Effector memory CD8-positive, alpha-beta T cell (primary cell): ENCODE data around the gene PRG3.
"Not testable (repeated sequence)": the region's sequence is repeated elsewhere in the genome, so short reads cannot be mapped to it uniquely, and the experiment has no call there.

ENCODE experiments used
- ATAC-seq: fragments of 150-1000 bp; cut with Tn5 transposase; replicated peaks from 2 replicates; pipeline ENCODE4 v1.10.0; 2021; ENCODE audit warnings: mild to moderate bottlenecking, moderate library complexity
- DNase-seq, 3 experiments: peaks; one replicate each; pipeline ENCODE4 v3.0.0; 2021
- H3K27ac Mint-ChIP-seq, 2 donors: one replicate each; pipeline ENCODE4 v1.8.0; 2022; ENCODE audit warnings: mild to moderate bottlenecking in 2 of 2, mixed read lengths in 2 of 2, moderate library complexity in 2 of 2
- H3K27me3 Mint-ChIP-seq, 2 donors: one replicate each; pipeline ENCODE4 v1.8.0; 2022; ENCODE audit warnings: mixed read lengths in 2 of 2
- H3K36me3 Mint-ChIP-seq: one replicate; pipeline ENCODE4 v1.8.0; 2022; ENCODE audit warnings: mild to moderate bottlenecking, moderate library complexity, mixed read lengths; ENCODE audit not compliant: insufficient read depth
- H3K4me1 Mint-ChIP-seq, 2 donors: one replicate each; pipeline ENCODE4 v1.8.0; 2022; ENCODE audit warnings: low read depth in 2 of 2, mixed read lengths in 2 of 2
- H3K4me3 Mint-ChIP-seq, 2 donors: one replicate each; pipeline ENCODE4 v1.8.0; 2022; ENCODE audit warnings: mild to moderate bottlenecking in 2 of 2, mixed read lengths in 2 of 2, moderate library complexity in 2 of 2
- H3K9me3 Mint-ChIP-seq, 2 donors: one replicate each; pipeline ENCODE4 v1.8.0; 2022; ENCODE audit warnings: mixed read lengths in 2 of 2

PRG3 gene

GRCh38 chr11:57405271-57405860, 24.4 kb upstream of the PRG3 start:
- Mint-ChIP-seq H3K4me3 (no peak overlapping the region), H3K27ac (peak overlapping the region in 1 of 2 donors; percentile 79), H3K4me1 (peaks cover 0 to 8% of the 10 kb centered on the region in 2 donors), H3K9me3 (no peaks in the 10 kb centered on the region), H3K27me3 (no peaks in the 10 kb centered on the region), H3K36me3 (peaks cover 23% of the 10 kb centered on the region)
- ATAC-seq (no peak), DNase-seq (no peak)

GRCh38 chr11:57403802-57404147, 22.8 kb upstream of the PRG3 start:
- Mint-ChIP-seq H3K9me3 (no peaks in the 10 kb centered on the region), H3K4me3 (no peak overlapping the region), H3K27ac (no peak overlapping the region), H3K27me3 (no peaks in the 10 kb centered on the region), H3K36me3 (peaks cover 22% of the 10 kb centered on the region), H3K4me1 (peaks cover 0 to 8% of the 10 kb centered on the region in 2 donors)
- DNase-seq = no peak
- no peak for ATAC-seq

GRCh38 chr11:57403003-57403801, 22.3 kb upstream of the PRG3 start:
- H3K9me3 Mint-ChIP-seq, H3K27me3 Mint-ChIP-seq, H3K4me1 Mint-ChIP-seq, DNase-seq, H3K27ac Mint-ChIP-seq, ATAC-seq, H3K4me3 Mint-ChIP-seq: not testable (repeated sequence)
- H3K36me3 Mint-ChIP-seq = peaks cover 18% of the 10 kb centered on the region

GRCh38 chr11:57402188-57403002, 21.4 kb upstream of the PRG3 start:
- H3K27me3 Mint-ChIP-seq = no peaks in the 10 kb centered on the region
- no peak overlapping the region for H3K27ac Mint-ChIP-seq
- ATAC-seq (no peak), DNase-seq (no peak)
- H3K4me1 Mint-ChIP-seq = peaks cover 0 to 8% of the 10 kb centered on the region in 2 donors
- no peak overlapping the region for H3K4me3 Mint-ChIP-seq
- peaks cover 10% of the 10 kb centered on the region for H3K36me3 Mint-ChIP-seq
- no peaks in the 10 kb centered on the region for H3K9me3 Mint-ChIP-seq

- peaks cover 3% of the 10 kb centered on the region for H3K36me3 Mint-ChIP-seq
- no peak overlapping the region for H3K4me3 Mint-ChIP-seq
- no peak for ATAC-seq
- H3K27ac Mint-ChIP-seq = no peak overlapping the region
- H3K4me1 Mint-ChIP-seq = no peaks in the 10 kb centered on the region
- H3K9me3 Mint-ChIP-seq = no peaks in the 10 kb centered on the region
- DNase-seq = no peak
- no peaks in the 10 kb centered on the region for H3K27me3 Mint-ChIP-seq
These were observed 19.1 kb upstream of the PRG3 start for GRCh38 chr11:57399972-57400578.

- no peak overlapping the region for H3K27ac Mint-ChIP-seq
- H3K27me3 Mint-ChIP-seq = no peaks in the 10 kb centered on the region
- DNase-seq (no peak), ATAC-seq (no peak)
- no peak overlapping the region for H3K4me3 Mint-ChIP-seq
- H3K9me3 Mint-ChIP-seq = no peaks in the 10 kb centered on the region
- peaks cover 3% of the 10 kb centered on the region for H3K36me3 Mint-ChIP-seq
- no peaks in the 10 kb centered on the region for H3K4me1 Mint-ChIP-seq
These were observed 18.3 kb upstream of the PRG3 start for GRCh38 chr11:57399221-57399620.

GRCh38 chr11:57397394-57397990, 16.5 kb upstream of the PRG3 start:
- Mint-ChIP-seq H3K4me3 (no peak overlapping the region), H3K36me3 (no peaks in the 10 kb centered on the region), H3K4me1 (no peaks in the 10 kb centered on the region), H3K27me3 (no peaks in the 10 kb centered on the region), H3K27ac (no peak overlapping the region), H3K9me3 (no peaks in the 10 kb centered on the region)
- DNase-seq (no peak), ATAC-seq (no peak)

- Mint-ChIP-seq H3K4me3 (no peak overlapping the region), H3K36me3 (no peaks in the 10 kb centered on the region), H3K27ac (no peak overlapping the region), H3K4me1 (no peaks in the 10 kb centered on the region), H3K27me3 (no peaks in the 10 kb centered on the region), H3K9me3 (no peaks in the 10 kb centered on the region)
- DNase-seq (no peak), ATAC-seq (no peak)
These were observed 15.8 kb upstream of the PRG3 start for GRCh38 chr11:57396744-57397143.

GRCh38 chr11:57395905-57396623, 15.1 kb upstream of the PRG3 start:
- Mint-ChIP-seq H3K36me3 (no peaks in the 10 kb centered on the region), H3K9me3 (no peaks in the 10 kb centered on the region), H3K4me3 (no peak overlapping the region), H3K27ac (no peak overlapping the region), H3K27me3 (no peaks in the 10 kb centered on the region), H3K4me1 (no peaks in the 10 kb centered on the region)
- DNase-seq (no peak), ATAC-seq (no peak)

- Mint-ChIP-seq H3K4me1 (no peaks in the 10 kb centered on the region), H3K27ac (no peak overlapping the region), H3K9me3 (no peaks in the 10 kb centered on the region), H3K27me3 (no peaks in the 10 kb centered on the region), H3K4me3 (no peak overlapping the region), H3K36me3 (no peaks in the 10 kb centered on the region)
- no peak for ATAC-seq
- no peak for DNase-seq
These were observed 13.4 kb upstream of the PRG3 start for GRCh38 chr11:57394203-57394965.

- Mint-ChIP-seq H3K9me3 (no peaks in the 10 kb centered on the region), H3K27me3 (no peaks in the 10 kb centered on the region), H3K4me3 (no peak overlapping the region), H3K4me1 (no peaks in the 10 kb centered on the region), H3K27ac (no peak overlapping the region), H3K36me3 (no peaks in the 10 kb centered on the region)
- DNase-seq (no peak), ATAC-seq (no peak)
These were observed 11.8 kb upstream of the PRG3 start for GRCh38 chr11:57392763-57393105.

- no peaks in the 10 kb centered on the region for H3K9me3 Mint-ChIP-seq
- no peaks in the 10 kb centered on the region for H3K36me3 Mint-ChIP-seq
- peaks cover 0 to under 1% of the 10 kb centered on the region in 2 donors for H3K27me3 Mint-ChIP-seq
- no peak overlapping the region for H3K4me3 Mint-ChIP-seq
- no peak for DNase-seq
- ATAC-seq = no peak
- H3K4me1 Mint-ChIP-seq = no peaks in the 10 kb centered on the region
- no peak overlapping the region for H3K27ac Mint-ChIP-seq
These were observed 11.3 kb upstream of the PRG3 start for GRCh38 chr11:57392066-57392762.
